SK-N-SH (cell line): ENCODE data around the gene TYK2.

ENCODE experiments used
- CTCF ChIP-seq: fragments of 200-600 bp; sonication (generic); IDR thresholded peaks from 2 replicates; pipeline ENCODE4 v1.6.1; 2017; ENCODE audit warnings: antibody characterized with exemption, mild to moderate bottlenecking, moderate library complexity
- EZH2phosphoT487 ChIP-seq: fragments of 200-600 bp; sonication (generic); IDR thresholded peaks from 2 replicates; pipeline ENCODE4 v1.6.1; 2017; ENCODE audit warnings: low read depth, mixed run types, mild to moderate bottlenecking, antibody characterized with exemption, moderate library complexity, borderline replicate concordance
- FOXM1 ChIP-seq: IDR thresholded peaks from 2 replicates; pipeline ENCODE4 v1.4.0; 2012; ENCODE audit warnings: low read depth, mild to moderate bottlenecking
- GABPA ChIP-seq: IDR thresholded peaks from 2 replicates; pipeline ENCODE4 v1.4.0; 2012; ENCODE audit warnings: low read depth, mild to moderate bottlenecking
- TEAD4 ChIP-seq: IDR thresholded peaks from 2 replicates; pipeline ENCODE4 v1.4.0; 2012; ENCODE audit warnings: mild to moderate bottlenecking, borderline replicate concordance; ENCODE audit not compliant: insufficient read depth

DNA sequence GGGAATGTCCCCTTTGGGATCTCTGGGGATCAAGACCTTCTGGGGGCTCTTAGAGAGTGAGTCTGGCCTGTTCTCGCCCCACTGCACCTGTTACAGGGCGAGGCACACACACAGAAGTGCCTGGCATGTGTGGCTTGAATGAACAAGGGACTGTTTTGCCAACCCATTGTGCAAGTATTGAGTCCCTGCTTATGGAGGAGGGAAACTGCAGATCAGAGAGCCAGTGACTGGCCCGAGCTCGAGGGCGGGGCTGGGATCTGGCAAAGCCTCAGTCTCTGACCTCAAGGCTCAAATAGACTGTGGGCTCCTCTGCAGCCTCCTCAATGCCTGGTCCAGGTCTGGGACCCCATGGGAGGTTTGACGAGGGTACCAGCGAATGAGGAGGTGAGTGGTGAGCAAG, 52.6 kb downstream of the TYK2 start:
- TF ChIP-seq GABPA, result no peak
- TF ChIP-seq CTCF, result no peak
- TF ChIP-seq EZH2phosphoT487, result no peak
- no peak for TF ChIP-seq FOXM1
- no peak for TF ChIP-seq TEAD4
